Trophoblast cell (in vitro differentiated cells and primary cell): ENCODE measurements around the gene UBN1.

ENCODE experiments used
- DNase-seq, 2 donors: peaks; one replicate each; pipeline ENCODE4 v3.0.0-alpha.2; 2016
- H2AFZ ChIP-seq: 2 replicates; pipeline ENCODE4 v1.6.1; 2013; ENCODE audit warnings: low read length, moderate library complexity, mild to moderate bottlenecking; ENCODE audit not compliant: insufficient read depth, poor library complexity
- H2AK5ac ChIP-seq: 2 replicates; pipeline ENCODE4 v1.6.1; 2013; ENCODE audit warnings: mild to moderate bottlenecking, low read length
- H2BK120ac ChIP-seq: 2 replicates; pipeline ENCODE4 v1.6.1; 2013; ENCODE audit warnings: low read length, mild to moderate bottlenecking, moderate library complexity; ENCODE audit not compliant: insufficient read depth, poor library complexity
- H2BK12ac ChIP-seq: 2 replicates; pipeline ENCODE4 v1.6.1; 2013; ENCODE audit warnings: mild to moderate bottlenecking, low read length, moderate library complexity
- H2BK5ac ChIP-seq: 2 replicates; pipeline ENCODE4 v1.6.1; 2013; ENCODE audit warnings: low read length, low read depth, moderate library complexity, mild to moderate bottlenecking; ENCODE audit not compliant: poor library complexity
- H3K14ac ChIP-seq: 2 replicates; pipeline ENCODE4 v1.6.1; 2013; ENCODE audit warnings: mild to moderate bottlenecking, low read length
- H3K18ac ChIP-seq: 2 replicates; pipeline ENCODE4 v1.6.1; 2013; ENCODE audit warnings: mild to moderate bottlenecking, low read length
- H3K23ac ChIP-seq: 2 replicates; pipeline ENCODE4 v1.6.1; 2013; ENCODE audit warnings: low read length
- H3K27ac ChIP-seq: 2 replicates; pipeline ENCODE4 v1.5.1; 2013; ENCODE audit warnings: low read depth, mild to moderate bottlenecking, inconsistent platforms, low read length, moderate library complexity
- H3K27me3 ChIP-seq: 2 replicates; pipeline ENCODE4 v1.6.1; 2013; ENCODE audit warnings: inconsistent platforms, mild to moderate bottlenecking, low read length, moderate library complexity; ENCODE audit not compliant: insufficient read depth
- H3K36me3 ChIP-seq, 2 experiments: 1 replicate in 1 of 2; 2 replicates in 1 of 2; pipeline ENCODE4 v1.6.1; 2013; ENCODE audit warnings: low read length in 2 of 2, mild to moderate bottlenecking in 2 of 2, moderate library complexity in 1 of 2; ENCODE audit not compliant: insufficient read depth in 2 of 2, control insufficient read depth in 1 of 2
- H3K4ac ChIP-seq: 2 replicates; pipeline ENCODE4 v1.6.1; 2013; ENCODE audit warnings: low read depth, mild to moderate bottlenecking, low read length, moderate library complexity
- H3K4me1 ChIP-seq, 2 experiments: 1 replicate in 1 of 2; 2 replicates in 1 of 2; pipeline ENCODE4 v1.6.1; 2013; ENCODE audit warnings: low read length in 2 of 2, mild to moderate bottlenecking in 2 of 2, moderate library complexity in 1 of 2; ENCODE audit not compliant: insufficient read depth in 2 of 2, control insufficient read depth in 1 of 2
- H3K4me2 ChIP-seq: 2 replicates; pipeline ENCODE4 v1.6.1; 2013; ENCODE audit warnings: inconsistent platforms, mild to moderate bottlenecking, low read length, moderate library complexity
- H3K4me3 ChIP-seq: 2 replicates; pipeline ENCODE4 v1.5.1; 2013; ENCODE audit warnings: mild to moderate bottlenecking, low read depth, low read length, inconsistent platforms
- H3K79me1 ChIP-seq: one replicate; pipeline ENCODE4 v1.6.1; 2013; ENCODE audit warnings: low read length
- H3K79me2 ChIP-seq: 2 replicates; pipeline ENCODE4 v1.6.1; 2013; ENCODE audit warnings: low read length, mild to moderate bottlenecking; ENCODE audit not compliant: control insufficient read depth, insufficient read depth, poor library complexity
- H3K9ac ChIP-seq: 2 replicates; pipeline ENCODE4 v1.6.1; 2013; ENCODE audit warnings: mild to moderate bottlenecking, low read length
- H3K9me3 ChIP-seq: 2 replicates; pipeline ENCODE4 v1.6.1; 2013; ENCODE audit warnings: low read depth, mild to moderate bottlenecking, control low read depth, inconsistent platforms, low read length; ENCODE audit not compliant: insufficient read depth
- H4K12ac ChIP-seq: 2 replicates; pipeline ENCODE4 v1.6.1; 2013; ENCODE audit warnings: low read depth, mild to moderate bottlenecking, low read length, moderate library complexity
- H4K8ac ChIP-seq: 2 replicates; pipeline ENCODE4 v1.6.1; 2013; ENCODE audit warnings: low read depth, mild to moderate bottlenecking, low read length, moderate library complexity
- H4K91ac ChIP-seq: one replicate; pipeline ENCODE4 v1.6.1; 2013; ENCODE audit warnings: low read depth, mild to moderate bottlenecking, low read length, moderate library complexity
- WGBS: extraction: QIAGEN DNeasy Blood & Tissue Kit; methylation state at CpG from one replicate; pipeline ENCODE4 v1.1.7; 2013; ENCODE audit warnings: missing lambda C conversion rate; ENCODE audit not compliant: insufficient read length, insufficient coverage; ENCODE audit errors: extremely low coverage; 5-methylcytosine and 5-hydroxymethylcytosine counted together

The UBN1 gene

DNA sequence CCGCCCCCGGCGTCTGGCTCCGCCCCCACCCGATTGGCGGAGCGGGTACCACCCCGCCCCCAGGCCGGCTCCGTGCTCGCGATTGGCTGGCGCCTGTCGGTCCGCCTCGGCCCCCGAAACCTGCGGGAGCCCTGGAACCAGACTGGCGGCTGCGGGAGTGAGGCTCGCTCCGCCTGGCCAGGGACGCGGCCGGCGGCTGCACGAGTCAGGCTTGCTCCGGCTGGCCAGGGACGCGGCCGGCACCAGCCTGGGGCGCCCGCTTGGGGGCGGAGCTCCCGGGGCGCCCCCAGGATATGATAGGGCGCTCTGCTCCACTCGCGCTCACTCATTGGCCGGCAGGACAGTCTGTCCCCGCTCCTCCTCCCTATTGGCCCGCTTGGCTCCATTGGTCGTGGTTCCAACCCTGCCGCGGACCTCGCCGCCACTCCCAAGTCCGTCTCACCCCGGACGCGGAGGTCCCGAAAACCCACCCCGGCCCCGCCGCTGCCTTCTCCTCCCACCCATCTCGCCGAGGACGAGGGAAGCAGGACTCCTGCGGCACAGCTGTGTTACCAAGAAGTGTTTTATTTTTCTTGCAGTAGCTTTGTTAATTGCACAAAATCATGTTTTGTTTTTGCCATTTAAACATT is 44.5 kb upstream of the UBN1 start:
- Histone ChIP-seq H3K14ac (peak overlapping the region; percentile 86), H3K4me3 (peak overlapping the region; percentile 98), H2AK5ac (no peak overlapping the region), H4K91ac (peak overlapping the region; percentile 87), H3K4me2 (peak overlapping the region; percentile 91), H3K23ac (no peak overlapping the region), H3K36me3 (peaks cover 35 to 43% of the 10 kb centered on the region in 2 experiments), H3K9ac (peak overlapping the region; percentile 87), H3K18ac (peak overlapping the region; percentile 87), H3K4me1 (peaks cover 8 to 11% of the 10 kb centered on the region in 2 experiments), H2BK5ac (peak overlapping the region; percentile 93), H3K27me3 (no peaks in the 10 kb centered on the region), H3K27ac (peak overlapping the region; percentile 95), H2BK120ac (peak overlapping the region; percentile 81), H3K79me1 (peaks cover 6% of the 10 kb centered on the region), H2BK12ac (no peak overlapping the region), H2AFZ (peak overlapping the region; percentile 95), H3K4ac (peak overlapping the region; percentile 69), H4K12ac (peak overlapping the region; percentile 95), H4K8ac (peak overlapping the region; percentile 93), H3K79me2 (peaks cover 2% of the 10 kb centered on the region), H3K9me3 (peaks cover 3% of the 10 kb centered on the region)
- no CpG with 5 or more reads among the region's 59 CpGs for WGBS
- peak; percentile 84 to 90 for DNase-seq

DNA sequence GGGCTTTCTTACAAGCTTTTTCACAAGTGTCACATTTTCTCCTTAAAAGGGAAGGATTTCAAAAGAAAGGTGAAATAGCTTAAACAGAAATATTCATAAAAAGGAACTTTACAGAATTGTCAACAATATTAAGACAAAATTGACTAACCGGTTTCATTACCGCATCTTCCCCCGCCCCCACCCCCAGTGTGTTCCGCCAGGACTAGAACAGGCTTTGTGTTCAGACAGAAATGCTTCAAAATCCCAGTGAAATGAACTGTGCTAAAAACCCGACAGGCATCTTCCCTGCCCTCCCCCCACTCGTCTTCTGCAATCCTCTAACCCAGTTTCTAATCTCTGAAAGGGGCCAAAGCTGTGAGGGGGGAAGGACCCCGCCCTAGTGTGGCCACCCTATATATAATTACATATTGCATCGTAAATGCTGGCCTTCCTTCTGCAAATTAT is 43.9 kb upstream of the UBN1 start:
- Histone ChIP-seq H2AFZ (no peak overlapping the region), H3K4me1 (peaks cover 8 to 11% of the 10 kb centered on the region in 2 experiments), H3K9ac (no peak overlapping the region), H4K8ac (no peak overlapping the region), H3K23ac (no peak overlapping the region), H4K12ac (no peak overlapping the region), H3K27me3 (no peaks in the 10 kb centered on the region), H3K9me3 (peaks cover 3% of the 10 kb centered on the region), H3K4ac (no peak overlapping the region), H2BK12ac (no peak overlapping the region), H3K18ac (no peak overlapping the region), H3K14ac (no peak overlapping the region), H2AK5ac (no peak overlapping the region), H2BK120ac (no peak overlapping the region), H4K91ac (no peak overlapping the region), H3K4me2 (no peak overlapping the region), H3K4me3 (no peak overlapping the region), H3K79me1 (peaks cover 6% of the 10 kb centered on the region), H3K36me3 (peaks cover 39 to 46% of the 10 kb centered on the region in 2 experiments), H3K79me2 (peaks cover 2% of the 10 kb centered on the region), H3K27ac (no peak overlapping the region), H2BK5ac (no peak overlapping the region)
- no CpG with 5 or more reads among the region's 8 CpGs for WGBS
- peak in 1 of 2 donors; percentile 27 for DNase-seq

DNA sequence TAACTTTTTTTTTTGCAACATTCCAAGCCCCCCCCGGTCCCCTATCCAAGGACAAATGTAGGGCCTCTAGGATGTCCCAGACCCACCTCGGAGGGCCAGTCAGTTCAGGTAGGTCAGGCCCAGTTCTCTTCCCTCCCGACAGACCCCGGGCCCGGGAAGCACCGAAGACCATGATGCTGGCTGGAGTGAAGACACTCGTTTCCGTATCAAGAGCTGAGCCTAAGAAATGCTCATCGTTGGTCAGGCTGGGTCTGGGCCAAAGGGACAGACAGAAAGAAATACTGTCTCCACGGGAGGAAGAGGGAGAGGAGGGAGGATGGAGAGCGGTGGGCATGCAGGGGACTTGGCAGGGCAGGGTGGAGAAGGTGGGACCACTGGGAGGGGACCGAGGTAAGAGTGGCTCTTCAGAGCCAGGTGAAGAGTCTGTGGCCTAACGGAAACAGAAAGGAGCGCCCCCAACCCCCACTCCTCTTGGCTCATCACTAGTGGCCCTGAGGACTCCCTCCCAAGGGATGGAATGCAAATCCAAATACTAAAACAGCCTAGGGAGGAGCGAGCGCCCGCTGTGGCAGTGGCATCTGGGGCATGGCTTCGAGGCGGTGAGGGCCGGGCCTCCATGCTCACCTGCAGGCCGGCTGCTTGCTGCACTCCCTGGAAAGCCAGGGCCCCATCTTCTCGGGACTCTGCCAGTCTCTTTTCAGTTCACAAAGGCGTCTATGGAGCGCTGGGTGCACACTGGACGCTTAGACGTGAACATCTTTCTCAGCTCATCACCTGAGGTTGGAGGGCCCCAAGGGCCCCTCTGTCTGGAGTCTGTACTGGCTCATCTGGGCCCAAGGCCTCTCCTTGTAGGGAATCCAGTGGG is 43.2 kb upstream of the UBN1 start:
- H3K23ac ChIP-seq = no peak overlapping the region
- H3K4me1 ChIP-seq = peaks cover 8 to 11% of the 10 kb centered on the region in 2 experiments
- no peak overlapping the region for H3K27ac ChIP-seq
- no peak overlapping the region for H2BK5ac ChIP-seq
- no peak for DNase-seq
- H3K79me1 ChIP-seq = peaks cover 6% of the 10 kb centered on the region
- H3K4me3 ChIP-seq = no peak overlapping the region
- peak overlapping the region; percentile 35 for H4K8ac ChIP-seq
- H3K36me3 ChIP-seq = peaks cover 40 to 42% of the 10 kb centered on the region in 2 experiments
- H3K14ac ChIP-seq = no peak overlapping the region
- H2AK5ac ChIP-seq = no peak overlapping the region
- no peak overlapping the region for H3K9ac ChIP-seq
- H2AFZ ChIP-seq = no peak overlapping the region
- H3K4ac ChIP-seq = no peak overlapping the region
- H3K9me3 ChIP-seq = peaks cover 3% of the 10 kb centered on the region
- H2BK12ac ChIP-seq = no peak overlapping the region
- peaks cover 2% of the 10 kb centered on the region for H3K79me2 ChIP-seq
- no CpG with 5 or more reads among the region's 26 CpGs for WGBS
- H3K27me3 ChIP-seq = no peaks in the 10 kb centered on the region
- H4K12ac ChIP-seq = peak overlapping the region; percentile 59
- no peak overlapping the region for H3K18ac ChIP-seq
- no peak overlapping the region for H4K91ac ChIP-seq
- no peak overlapping the region for H3K4me2 ChIP-seq
- H2BK120ac ChIP-seq = no peak overlapping the region

DNA sequence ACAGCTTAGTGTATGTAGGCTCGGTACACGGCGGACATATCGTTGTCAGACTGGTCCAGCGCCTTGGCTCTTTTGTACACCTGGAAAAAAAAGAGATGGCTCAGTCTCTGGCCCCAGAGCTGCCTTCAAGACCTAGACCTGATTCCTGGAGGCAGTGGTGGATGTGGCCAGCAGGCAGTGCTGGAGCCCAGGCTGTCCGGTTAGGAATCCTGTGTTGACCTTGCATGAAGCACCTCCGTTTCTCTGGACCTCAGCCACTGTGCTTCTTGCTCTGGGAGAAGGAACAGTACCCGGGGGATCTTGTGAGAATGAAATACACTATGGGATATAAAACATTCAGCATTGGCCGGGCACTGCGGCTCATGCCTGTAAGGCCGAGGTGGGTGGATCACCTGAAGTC is 42.0 kb upstream of the UBN1 start:
- Histone ChIP-seq H2BK12ac (no peak overlapping the region), H3K4me3 (no peak overlapping the region), H2AFZ (no peak overlapping the region), H3K4me1 (peaks cover 8 to 11% of the 10 kb centered on the region in 2 experiments), H3K79me2 (peaks cover 2% of the 10 kb centered on the region), H3K4me2 (no peak overlapping the region), H2BK5ac (no peak overlapping the region), H3K4ac (no peak overlapping the region), H2BK120ac (no peak overlapping the region), H4K8ac (no peak overlapping the region), H3K23ac (no peak overlapping the region), H3K9ac (no peak overlapping the region), H3K79me1 (peaks cover 6% of the 10 kb centered on the region), H4K12ac (no peak overlapping the region), H4K91ac (no peak overlapping the region), H3K9me3 (no peaks in the 10 kb centered on the region), H2AK5ac (no peak overlapping the region), H3K14ac (no peak overlapping the region), H3K18ac (no peak overlapping the region), H3K27me3 (no peaks in the 10 kb centered on the region), H3K27ac (no peak overlapping the region), H3K36me3 (peaks cover 42 to 44% of the 10 kb centered on the region in 2 experiments)
- no CpG with 5 or more reads among the region's 11 CpGs for WGBS
- no peak for DNase-seq
